GM19397 (cell line): ENCODE measurements around the gene SRSF9.
A peak's percentile ranks its signal among the peaks of the same experiment; 100 is the strongest.
"Not testable (repeated sequence)": the region's sequence is repeated elsewhere in the genome, so short reads cannot be mapped to it uniquely, and the experiment has no call there.

Experiments
- ATAC-seq: cut with Tn5 transposase; IDR thresholded peaks from one replicate; pipeline ENCODE4 v1.9.1; 2021; ENCODE audit warnings: mild to moderate bottlenecking, moderate library complexity; ENCODE audit not compliant: unreplicated experiment

The SRSF9 gene

GRCh38 chr12:120455302-120455701 is 14.2 kb downstream of the SRSF9 start:
- ATAC-seq = no peak

- no peak for ATAC-seq
Measured at GRCh38 chr12:120453977-120454376, 15.6 kb downstream of the SRSF9 start.

- ATAC-seq = no peak
Measured at GRCh38 chr12:120453060-120453750, 16.3 kb downstream of the SRSF9 start.

GRCh38 chr12:120452524-120452923 is 17.0 kb downstream of the SRSF9 start:
- not testable (repeated sequence) for ATAC-seq

- ATAC-seq = no peak
Measured at GRCh38 chr12:120447992-120448391, 21.6 kb downstream of the SRSF9 start.

- not testable (repeated sequence) for ATAC-seq
Measured at GRCh38 chr12:120446844-120447178, 22.7 kb downstream of the SRSF9 start.

- peak; percentile 94 for ATAC-seq
Measured at GRCh38 chr12:120445911-120446843, 23.4 kb downstream of the SRSF9 start, which contains the start of the genes GATC and TRIAP1. TSS of gene GATC (plus strand) at chr12:120446444. CDS start at chr12:120446481, 37 bp downstream. TSS of gene TRIAP1 (minus strand) at chr12:120446384. CDS start at chr12:120446372, 12 bp downstream.

GRCh38 chr12:120444676-120445075 is 24.9 kb downstream of the SRSF9 start:
- no peak for ATAC-seq

- ATAC-seq = no peak
Measured at GRCh38 chr12:120439646-120440247, 29.8 kb downstream of the SRSF9 start.

GRCh38 chr12:120438495-120439198 is 30.9 kb downstream of the SRSF9 start:
- no peak for ATAC-seq

- peak; percentile 96 for ATAC-seq
Measured at GRCh38 chr12:120437735-120438494, 31.6 kb downstream of the SRSF9 start, which contains the start of gene COX6A1. TSS of gene COX6A1 (plus strand) at chr12:120438113. CDS start at chr12:120438127, 14 bp downstream.

GRCh38 chr12:120432772-120433525 is 36.6 kb downstream of the SRSF9 start:
- no peak for ATAC-seq

- ATAC-seq = no peak
Measured at GRCh38 chr12:120429368-120429767, 40.2 kb downstream of the SRSF9 start.

GRCh38 chr12:120428597-120429229 is 40.8 kb downstream of the SRSF9 start:
- ATAC-seq = no peak

GRCh38 chr12:120425797-120426196 is 43.8 kb downstream of the SRSF9 start:
- ATAC-seq = no peak

GRCh38 chr12:120422892-120423456 is 46.6 kb downstream of the SRSF9 start:
- ATAC-seq = no peak

GRCh38 chr12:120421701-120422100 is 47.8 kb downstream of the SRSF9 start:
- no peak for ATAC-seq

GRCh38 chr12:120417917-120418580 is 51.5 kb downstream of the SRSF9 start:
- ATAC-seq = no peak
